ENCODE data around the gene KRT39. TPM values are rescaled to one million over a fixed set of nuclear protein-coding genes. Genes with fewer than 3 reads are reported as not detected.

Gene KRT39
- total and polyA plus RNA-seq, 2 of the 13 experiments (the other 11 are each of a cell fraction or from before 2014, with no cell fraction given) = 0.07 to 1.2 TPM

DNA sequence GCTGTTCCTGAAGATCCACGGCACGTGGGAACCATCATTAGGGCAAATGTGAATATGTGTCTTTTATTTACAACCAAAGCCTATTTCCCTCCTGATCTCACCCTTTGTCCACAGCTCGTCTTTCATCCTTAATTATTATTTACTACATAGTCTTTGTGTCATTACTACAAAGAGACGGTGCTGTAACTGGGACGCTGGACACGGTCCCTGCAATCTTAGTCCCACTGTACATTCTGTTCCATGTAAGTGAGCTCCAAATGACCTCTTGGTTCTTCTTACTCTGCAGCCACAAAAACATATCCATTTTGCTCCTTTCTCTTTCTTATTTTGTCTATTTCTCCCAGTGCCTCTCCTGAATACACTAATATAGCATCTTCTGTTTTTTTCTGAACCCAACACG lies 16.6 kb downstream of the KRT39 start:
- Histone ChIP-seq H2AFZ (ENCODE audit: low read length) (no peak overlapping the region), H3K36me3 (replicated peaks in 1 of 2; ENCODE audit: control insufficient read depth in 1 of 2, insufficient read depth in 2 of 2, low read length in 2 of 2) (no peaks in the 10 kb centered on the region; a peak in 1 of 5 replicates), H3K27ac (ENCODE audit: extremely low read length, insufficient read depth, low read length) (no peak overlapping the region), H3K4me3 (replicated peaks in 1 of 3; ENCODE audit: insufficient read depth in 1 of 3, low read depth in 2 of 3, low read length in 3 of 3) (no peak overlapping the region), H3K27me3 (ENCODE audit: control insufficient read depth in 1 of 2, insufficient read depth in 2 of 2, low read length in 2 of 2) (no peaks in the 10 kb centered on the region), H3K9ac (ENCODE audit: insufficient read depth, low read depth, low read length) (no peak overlapping the region), H3K4me1 (ENCODE audit: insufficient read depth, low read length) (peaks cover 85% of the 10 kb centered on the region), H3K4me2 (ENCODE audit: low read depth, low read length) (no peak overlapping the region), H4K20me1 (ENCODE audit: insufficient read depth, low read length) (no peaks in the 10 kb centered on the region), H3K79me2 (ENCODE audit: insufficient read depth, low read length) (no peaks in the 10 kb centered on the region), H3K9me3 (ENCODE audit: low read length) (no peaks in the 10 kb centered on the region)
- DNase-seq (ENCODE audit: low spot score) (no peak), FAIRE-seq (no peak), ATAC-seq (no peak)
- TF ChIP-seq LRRFIP1 (CRISPR knock-in tag; conservative IDR thresholded peaks at IDR 0.05) (no peak), PHF8 (CRISPR knock-in tag; IDR thresholded peaks at IDR 0.05) (no peak)
- WGBS (ENCODE audit: low lambda C conversion rate) = 93% methylated on average over 7 of the region's 7 CpGs
- intact Hi-C loops (cut with micrococcal nuclease; ENCODE audit: unreplicated experiment) (no loop called here), in situ Hi-C loops (cut with HindIII; ENCODE audit: extremely low pct_ligation_motif_present, low pct_unique_long_range_greater_than_20kb) (loop anchor here (10.0 kb wide), 1 partner anchor 105 kb away; the partner anchor contains the start of gene KRTAP2-2)
- BruUV-seq (replicated peaks) = no TSS peak
- POLR2A ChIA-PET = interaction anchor here (0.6 to 1.9 kb wide), 3 partner anchors 7 to 726 kb away, joined by 3 to 9 read pairs (median 6); no protein-coding TSS in a partner anchor
- CTCF ChIA-PET (ENCODE audit: low intra/inter-chr PET ratio, low total read pairs) = no interaction called here

DNA sequence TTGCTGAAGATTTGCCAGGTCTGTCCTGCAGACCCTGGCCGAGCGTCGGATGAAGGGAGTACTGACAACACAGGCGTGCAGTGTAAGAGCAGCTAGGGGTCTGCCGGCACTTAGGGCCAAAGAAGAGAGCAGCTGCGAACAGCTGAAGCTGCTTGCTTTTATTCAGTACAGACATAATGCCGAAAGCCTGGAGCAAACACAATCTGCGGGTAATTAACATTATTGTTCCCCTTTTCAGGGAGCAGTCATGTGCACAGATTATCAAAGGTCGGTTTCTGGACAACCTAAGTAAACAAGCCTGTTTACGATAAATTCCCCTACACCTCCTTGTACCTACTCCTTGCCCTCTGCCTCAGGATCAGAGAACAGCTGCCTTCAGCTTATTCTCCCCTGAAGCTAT lies 17.3 kb downstream of the KRT39 start:
- Histone ChIP-seq H3K9ac (ENCODE audit: insufficient read depth, low read depth, low read length) (peak overlapping the region; percentile 43), H3K4me1 (ENCODE audit: insufficient read depth, low read length) (peaks cover 83% of the 10 kb centered on the region), H3K4me2 (ENCODE audit: low read depth, low read length) (peak overlapping the region; percentile 59), H3K9me3 (ENCODE audit: low read length) (no peaks in the 10 kb centered on the region), H3K36me3 (replicated peaks in 1 of 2; ENCODE audit: control insufficient read depth in 1 of 2, insufficient read depth in 2 of 2, low read length in 2 of 2) (no peaks in the 10 kb centered on the region; a peak in 1 of 5 replicates), H3K27ac (ENCODE audit: extremely low read length, insufficient read depth, low read length) (peak overlapping the region; percentile 39), H4K20me1 (ENCODE audit: insufficient read depth, low read length) (no peaks in the 10 kb centered on the region), H2AFZ (ENCODE audit: low read length) (peak overlapping the region; percentile 35), H3K27me3 (ENCODE audit: control insufficient read depth in 1 of 2, insufficient read depth in 2 of 2, low read length in 2 of 2) (no peaks in the 10 kb centered on the region), H3K4me3 (replicated peaks in 1 of 3; ENCODE audit: insufficient read depth in 1 of 3, low read depth in 2 of 3, low read length in 3 of 3) (peak overlapping the region in 1 of 3 experiments; percentile 13; a peak in 1 of 6 replicates), H3K79me2 (ENCODE audit: insufficient read depth, low read length) (no peaks in the 10 kb centered on the region)
- WGBS (ENCODE audit: low lambda C conversion rate) = 31% methylated on average over 10 of the region's 10 CpGs
- ChIA-PET POLR2A (interaction anchor here (0.8 to 1.9 kb wide), 3 partner anchors 8 to 47 kb away, joined by 3 to 9 read pairs (median 6); no protein-coding TSS in a partner anchor), CTCF (ENCODE audit: low intra/inter-chr PET ratio, low total read pairs) (no interaction called here)
- peak; percentile 57 for DNase-seq (ENCODE audit: low spot score)
- ATAC-seq = peak; percentile 74
- BruUV-seq (replicated peaks) = no TSS peak
- in situ Hi-C loops (cut with HindIII; ENCODE audit: extremely low pct_ligation_motif_present, low pct_unique_long_range_greater_than_20kb) = no loop called here
- FAIRE-seq = no peak
- intact Hi-C loops (cut with micrococcal nuclease; ENCODE audit: unreplicated experiment) = no loop called here
- TF ChIP-seq ZSCAN30 (CRISPR knock-in tag; IDR thresholded peaks at IDR 0.05) = no peak
- TF ChIP-seq SOX13 (IDR thresholded peaks at IDR 0.05) = no peak
- TF ChIP-seq SOX13 (CRISPR knock-in tag; conservative IDR thresholded peaks at IDR 0.05 in 1 of 2, IDR thresholded peaks at IDR 0.05 in 1 of 2) = peak in 1 of 2 experiments; percentile 68; a peak in 2 of 4 replicates
- TF ChIP-seq ARID5B (CRISPR knock-in tag; IDR thresholded peaks at IDR 0.05) = peak; percentile 49; the same call in 1 of the 2 replicates
- TF ChIP-seq BORCS8-MEF2B (CRISPR knock-in tag; IDR thresholded peaks at IDR 0.05) = no peak
- TF ChIP-seq SOX5 (CRISPR knock-in tag; IDR thresholded peaks at IDR 0.05; ENCODE audit: borderline replicate concordance) = peak; percentile 56; the same call in 1 of the 2 replicates
- peak; percentile 45; the same call in 1 of the 2 replicates for TF ChIP-seq BHLHE40 (IDR thresholded peaks at IDR 0.05; ENCODE audit: low read length)
- TF ChIP-seq FOXP1 (IDR thresholded peaks at IDR 0.05) = no peak
- peak; percentile 71 for TF ChIP-seq FOXP1 (CRISPR knock-in tag; IDR thresholded peaks at IDR 0.05)

Measured in HepG2 (cell line).